Endothelial cell of umbilical vein (primary cell): ENCODE results near the gene CALML6.

ENCODE experiments used
- CTCF ChIP-seq, 2 donors: IDR thresholded peaks; 1 replicate in 1 of 2; 2 replicates in 1 of 2; pipeline ENCODE4 v1.5.1; 2011; ENCODE audit warnings: low read length in 2 of 2, mild to moderate bottlenecking in 2 of 2, moderate library complexity in 2 of 2, control low read depth in 1 of 2, inconsistent platforms in 1 of 2, low read depth in 1 of 2; ENCODE audit not compliant: insufficient read depth in 1 of 2; ENCODE audit errors: extremely low read depth in 1 of 2
- POLR2A ChIP-seq: IDR thresholded peaks from 2 replicates; pipeline ENCODE4 v1.6.1; 2012; ENCODE audit warnings: low read depth, mild to moderate bottlenecking, control low read depth, low read length
- POLR2AphosphoS5 ChIP-seq: IDR thresholded peaks from 2 replicates; pipeline ENCODE4 v1.6.1; 2012; ENCODE audit warnings: low read depth, mild to moderate bottlenecking, control low read depth, low read length, moderate library complexity; ENCODE audit not compliant: insufficient read depth

- no peak for TF ChIP-seq CTCF (IDR thresholded peaks at IDR 0.05; ENCODE audit: extremely low read depth in 1 of 2, insufficient read depth in 1 of 2, low read depth in 1 of 2, low read length in 2 of 2)
- TF ChIP-seq POLR2A: no peak
- TF ChIP-seq POLR2AphosphoS5: no peak
Measured at GRCh38 chr1:1938276-1938573, 23.2 kb downstream of the CALML6 start.
